Measurements from ENCODE around the gene RAC2.

Gene RAC2

GRCh38 chr22:37218771-37219411 lies 25.2 kb downstream of the RAC2 start:
- DNase-seq (ENCODE audit: low spot score), result no peak

- DNase-seq (ENCODE audit: low spot score), result no peak
These were observed 25.7 kb downstream of the RAC2 start for GRCh38 chr22:37218399-37218770.

- DNase-seq (ENCODE audit: low spot score), result no peak
These were observed 28.2 kb downstream of the RAC2 start for GRCh38 chr22:37215890-37216289.

- DNase-seq (ENCODE audit: low spot score), result no peak
These were observed 29.4 kb downstream of the RAC2 start for GRCh38 chr22:37214731-37215030.

- DNase-seq (ENCODE audit: low spot score), result no peak
These were observed 29.9 kb downstream of the RAC2 start for GRCh38 chr22:37213941-37214730.

- DNase-seq (ENCODE audit: low spot score), result no peak
These were observed 30.7 kb downstream of the RAC2 start for GRCh38 chr22:37213218-37213855.

GRCh38 chr22:37212174-37212906 lies 31.7 kb downstream of the RAC2 start, which contains the start of gene SSTR3:
Gene SSTR3, minus strand, starts transcription at chr22:37212477. Its CDS starts 4,674 bp downstream, at chr22:37207803.
- DNase-seq (ENCODE audit: low spot score), result no peak

GRCh38 chr22:37211866-37212173 lies 32.2 kb downstream of the RAC2 start:
- DNase-seq (ENCODE audit: low spot score), result no peak

- no peak for DNase-seq (ENCODE audit: low spot score)
These were observed 32.8 kb downstream of the RAC2 start for GRCh38 chr22:37211075-37211865.

- DNase-seq (ENCODE audit: low spot score), result no peak
These were observed 33.8 kb downstream of the RAC2 start for GRCh38 chr22:37210041-37210803.

GRCh38 chr22:37209140-37209845 lies 34.8 kb downstream of the RAC2 start:
- DNase-seq (ENCODE audit: low spot score), result no peak

- no peak for DNase-seq (ENCODE audit: low spot score)
These were observed 35.5 kb downstream of the RAC2 start for GRCh38 chr22:37208401-37209139.

GRCh38 chr22:37207981-37208380 lies 36.1 kb downstream of the RAC2 start:
- DNase-seq (ENCODE audit: low spot score), result no peak

GRCh38 chr22:37206841-37207821 lies 36.9 kb downstream of the RAC2 start:
- DNase-seq (ENCODE audit: low spot score), result no peak

- DNase-seq (ENCODE audit: low spot score), result no peak
These were observed 37.8 kb downstream of the RAC2 start for GRCh38 chr22:37206118-37206840.

- no peak for DNase-seq (ENCODE audit: low spot score)
These were observed 39.0 kb downstream of the RAC2 start for GRCh38 chr22:37205046-37205445.

- DNase-seq (ENCODE audit: low spot score), result no peak
These were observed 39.9 kb downstream of the RAC2 start for GRCh38 chr22:37204045-37204655.
